ENCODE results near the gene WAPL. TPM values are rescaled to one million over a fixed set of nuclear protein-coding genes. Genes with fewer than 3 reads are reported as not detected.
"Not testable (repeated sequence)": the region's sequence is repeated elsewhere in the genome, so short reads cannot be mapped to it uniquely, and the experiment has no call there.

Gene WAPL, protein sequence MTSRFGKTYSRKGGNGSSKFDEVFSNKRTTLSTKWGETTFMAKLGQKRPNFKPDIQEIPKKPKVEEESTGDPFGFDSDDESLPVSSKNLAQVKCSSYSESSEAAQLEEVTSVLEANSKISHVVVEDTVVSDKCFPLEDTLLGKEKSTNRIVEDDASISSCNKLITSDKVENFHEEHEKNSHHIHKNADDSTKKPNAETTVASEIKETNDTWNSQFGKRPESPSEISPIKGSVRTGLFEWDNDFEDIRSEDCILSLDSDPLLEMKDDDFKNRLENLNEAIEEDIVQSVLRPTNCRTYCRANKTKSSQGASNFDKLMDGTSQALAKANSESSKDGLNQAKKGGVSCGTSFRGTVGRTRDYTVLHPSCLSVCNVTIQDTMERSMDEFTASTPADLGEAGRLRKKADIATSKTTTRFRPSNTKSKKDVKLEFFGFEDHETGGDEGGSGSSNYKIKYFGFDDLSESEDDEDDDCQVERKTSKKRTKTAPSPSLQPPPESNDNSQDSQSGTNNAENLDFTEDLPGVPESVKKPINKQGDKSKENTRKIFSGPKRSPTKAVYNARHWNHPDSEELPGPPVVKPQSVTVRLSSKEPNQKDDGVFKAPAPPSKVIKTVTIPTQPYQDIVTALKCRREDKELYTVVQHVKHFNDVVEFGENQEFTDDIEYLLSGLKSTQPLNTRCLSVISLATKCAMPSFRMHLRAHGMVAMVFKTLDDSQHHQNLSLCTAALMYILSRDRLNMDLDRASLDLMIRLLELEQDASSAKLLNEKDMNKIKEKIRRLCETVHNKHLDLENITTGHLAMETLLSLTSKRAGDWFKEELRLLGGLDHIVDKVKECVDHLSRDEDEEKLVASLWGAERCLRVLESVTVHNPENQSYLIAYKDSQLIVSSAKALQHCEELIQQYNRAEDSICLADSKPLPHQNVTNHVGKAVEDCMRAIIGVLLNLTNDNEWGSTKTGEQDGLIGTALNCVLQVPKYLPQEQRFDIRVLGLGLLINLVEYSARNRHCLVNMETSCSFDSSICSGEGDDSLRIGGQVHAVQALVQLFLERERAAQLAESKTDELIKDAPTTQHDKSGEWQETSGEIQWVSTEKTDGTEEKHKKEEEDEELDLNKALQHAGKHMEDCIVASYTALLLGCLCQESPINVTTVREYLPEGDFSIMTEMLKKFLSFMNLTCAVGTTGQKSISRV (N-terminal part only)
- 10 to 100 TPM in 2 of 3 donors, 1 to 10 TPM in 1; 8.0 to 16.6 (median 14.3) TPM for polyA plus RNA-seq

- 0% methylated on average over 72 to 87 of the region's 87 CpGs for WGBS, 3 donors
Observed at GRCh38 chr10:86521678-86522509, at the start of gene WAPL. TSS of gene WAPL (minus strand) at chr10:86521792. CDS start at chr10:86518069, 3,723 bp downstream.

DNA sequence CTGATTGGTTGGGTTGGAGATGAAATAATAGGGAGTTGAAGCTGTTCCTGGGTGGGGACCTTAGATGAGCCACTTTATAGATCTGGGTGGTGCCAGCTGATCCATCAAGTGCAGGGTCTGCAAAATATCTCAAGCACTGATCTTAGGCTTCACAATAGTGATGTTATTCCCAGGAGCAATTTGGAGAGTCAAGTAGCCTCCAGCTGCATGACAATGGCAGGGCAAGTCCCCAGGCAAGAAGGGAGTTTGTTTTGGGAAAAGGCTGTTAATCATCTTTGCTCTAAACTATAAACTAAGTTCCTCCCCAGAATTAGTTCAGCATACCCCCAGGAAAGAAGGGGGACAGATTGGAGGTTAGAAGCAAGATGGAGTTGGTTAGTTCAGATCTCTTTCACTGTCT, 47.7 kb upstream of the WAPL start:
- no peak overlapping the region for H3K27ac ChIP-seq (ENCODE audit: low read depth, low read length)

More at GRCh38 chr10:86521678-86522509, at the start of gene WAPL:
- peak within 1 kb of the TSS; percentile 80 for H3K27ac ChIP-seq (ENCODE audit: low read depth, low read length)

DNA sequence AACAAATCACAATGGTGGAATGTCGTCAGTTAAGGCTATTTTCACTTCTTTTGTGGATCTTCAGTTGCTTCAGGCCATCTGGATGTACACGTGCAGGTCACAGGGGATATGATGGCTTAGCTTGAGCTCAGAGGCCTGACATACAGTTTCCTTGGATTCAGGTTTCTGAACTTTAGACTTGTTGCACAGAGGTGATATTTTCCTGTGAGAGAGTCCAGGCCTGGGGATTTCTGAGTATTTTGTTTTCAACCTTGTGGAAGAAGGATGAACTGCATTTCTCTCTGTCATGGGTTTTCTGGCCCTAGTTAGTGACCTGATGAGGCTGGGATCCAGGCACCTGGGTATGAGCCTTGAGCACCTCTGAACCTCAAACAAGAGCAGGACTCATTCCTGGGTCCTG, 44.9 kb upstream of the WAPL start:
- WGBS, 3 donors, result 87 to 88% (median 87%) methylated on average over 2 of the region's 2 CpGs

DNA sequence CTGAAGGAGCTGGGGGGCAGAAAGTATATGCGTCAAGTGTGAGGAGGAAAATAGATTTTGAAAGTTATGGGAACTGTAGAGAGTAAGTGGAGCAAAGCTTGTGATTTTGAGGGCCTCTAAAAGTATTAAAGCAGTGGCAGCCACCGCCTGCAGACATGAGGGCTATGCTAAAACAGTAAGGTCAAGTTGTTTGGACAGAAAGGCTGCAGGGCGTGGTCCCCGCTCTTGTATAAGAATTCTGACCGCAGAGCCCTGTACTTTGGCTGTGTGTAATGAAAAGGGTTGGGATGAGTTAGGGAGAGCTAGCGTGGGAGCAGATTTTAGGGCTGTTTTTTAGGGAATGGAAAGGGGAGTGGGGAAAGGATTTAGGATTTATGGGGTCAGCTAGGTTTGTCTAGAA, 41.7 kb upstream of the WAPL start:
- H3K27ac ChIP-seq (ENCODE audit: low read depth, low read length), result not testable (repeated sequence)
- WGBS, 3 donors, result 74 to 80% (median 77%) methylated on average over 6 of the region's 6 CpGs

More for the DNA sequence above, 44.9 kb upstream of the WAPL start:
- not testable (repeated sequence) for H3K27ac ChIP-seq (ENCODE audit: low read depth, low read length)

DNA sequence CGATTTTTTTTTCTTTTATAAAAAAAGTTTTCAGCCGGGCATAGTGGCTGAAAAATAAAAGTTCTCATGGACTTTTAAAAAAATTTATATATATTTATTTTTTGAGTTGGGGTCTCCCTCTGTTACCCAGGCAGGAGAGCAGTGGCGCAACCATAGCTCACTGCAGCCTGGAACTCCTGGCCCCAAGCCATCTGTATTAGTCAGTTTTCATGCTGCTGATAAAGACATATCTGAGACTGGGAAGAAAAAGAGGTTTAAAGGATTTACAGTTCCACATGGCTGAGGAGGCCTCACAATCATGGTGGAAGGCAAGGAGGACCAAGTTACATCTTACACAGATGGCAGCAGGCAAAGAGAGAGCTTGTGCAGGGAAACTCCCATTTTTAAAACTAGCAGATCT, 37.1 kb upstream of the WAPL start:
- WGBS, 3 donors, result 72 to 86% (median 79%) methylated on average over 3 of the region's 3 CpGs
- not testable (repeated sequence) for H3K27ac ChIP-seq (ENCODE audit: low read depth, low read length)

GRCh38 chr10:86556933-86557649, 35.5 kb upstream of the WAPL start:
- 81 to 88% (median 82%) methylated on average over 15 of the region's 15 CpGs for WGBS, 3 donors
- no peak overlapping the region for H3K27ac ChIP-seq (ENCODE audit: low read depth, low read length)

GRCh38 chr10:86556532-86556931, 34.9 kb upstream of the WAPL start:
- H3K27ac ChIP-seq (ENCODE audit: low read depth, low read length), result no peak overlapping the region
- 28 to 82% (median 76%) methylated on average over 3 of the region's 3 CpGs for WGBS, 3 donors

- WGBS, 3 donors, result 75 to 82% (median 80%) methylated on average over 4 of the region's 4 CpGs
- H3K27ac ChIP-seq (ENCODE audit: low read depth, low read length), result no peak overlapping the region
Observed at GRCh38 chr10:86553639-86554038, 32.0 kb upstream of the WAPL start.

GRCh38 chr10:86553213-86553612, 31.6 kb upstream of the WAPL start:
- no peak overlapping the region for H3K27ac ChIP-seq (ENCODE audit: low read depth, low read length)
- 65 to 68% (median 66%) methylated on average over 5 of the region's 5 CpGs for whole genome bisulfite sequencing, 3 donors

DNA sequence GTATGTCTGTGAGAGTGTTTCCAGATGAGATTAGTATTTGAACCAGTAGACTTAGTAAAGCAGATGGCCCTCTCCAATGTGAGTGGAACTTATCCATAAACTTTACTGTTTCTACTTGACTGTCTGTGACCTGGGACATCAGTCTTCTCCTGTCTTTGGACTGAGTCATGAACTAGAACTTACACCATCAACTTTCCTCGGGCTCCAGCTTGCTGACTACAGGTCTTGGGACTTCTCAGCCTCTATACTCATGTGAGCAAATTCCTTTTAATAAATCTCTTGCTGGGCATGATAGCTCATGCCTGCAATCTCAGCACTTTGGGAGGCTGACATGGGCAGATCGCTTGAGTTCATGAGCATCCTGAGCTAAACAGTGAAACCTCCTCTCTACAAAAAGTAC, 25.7 kb upstream of the WAPL start:
- H3K27ac ChIP-seq (ENCODE audit: low read depth, low read length), result no peak overlapping the region
- WGBS, 3 donors, result 85 to 93% (median 92%) methylated on average over 2 of the region's 2 CpGs

- H3K27ac ChIP-seq (ENCODE audit: low read depth, low read length), result no peak overlapping the region
- 59 to 61% (median 60%) methylated on average over 4 of the region's 4 CpGs for WGBS, 3 donors
Observed at GRCh38 chr10:86545101-86545500, 23.5 kb upstream of the WAPL start.

- 69 to 88% (median 75%) methylated on average over 5 of the region's 5 CpGs for WGBS, 3 donors
- H3K27ac ChIP-seq (ENCODE audit: low read depth, low read length), result no peak overlapping the region
Observed at GRCh38 chr10:86540016-86540415, 18.4 kb upstream of the WAPL start.

GRCh38 chr10:86538547-86538946, 17.0 kb upstream of the WAPL start:
- WGBS, 3 donors, result 68 to 77% (median 72%) methylated on average over 7 of the region's 7 CpGs
- no peak overlapping the region for H3K27ac ChIP-seq (ENCODE audit: low read depth, low read length)

DNA sequence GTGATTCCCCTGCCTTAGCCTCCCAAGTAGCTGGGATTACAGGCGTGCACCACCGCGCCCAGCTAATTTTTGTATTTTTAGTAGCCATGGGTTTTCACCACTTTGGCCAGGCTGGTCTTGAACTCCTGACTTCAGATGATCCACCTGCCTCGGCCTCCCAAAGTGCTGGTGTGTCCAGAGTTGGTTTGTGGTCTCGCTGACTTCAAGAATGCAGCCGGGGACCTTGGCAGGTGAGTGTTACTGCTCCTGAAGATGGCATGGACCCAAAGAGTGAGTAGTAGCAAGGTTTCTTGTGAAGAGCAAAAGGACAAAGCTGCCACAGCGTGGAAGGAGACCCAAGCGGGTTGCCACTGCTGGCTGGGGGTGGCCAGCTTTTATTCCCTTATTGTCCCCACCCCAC, 16.4 kb upstream of the WAPL start:
- not testable (repeated sequence) for H3K27ac ChIP-seq (ENCODE audit: low read depth, low read length)
- WGBS, 3 donors, result 91 to 100% (median 98%) methylated on average over 8 of the region's 8 CpGs

DNA sequence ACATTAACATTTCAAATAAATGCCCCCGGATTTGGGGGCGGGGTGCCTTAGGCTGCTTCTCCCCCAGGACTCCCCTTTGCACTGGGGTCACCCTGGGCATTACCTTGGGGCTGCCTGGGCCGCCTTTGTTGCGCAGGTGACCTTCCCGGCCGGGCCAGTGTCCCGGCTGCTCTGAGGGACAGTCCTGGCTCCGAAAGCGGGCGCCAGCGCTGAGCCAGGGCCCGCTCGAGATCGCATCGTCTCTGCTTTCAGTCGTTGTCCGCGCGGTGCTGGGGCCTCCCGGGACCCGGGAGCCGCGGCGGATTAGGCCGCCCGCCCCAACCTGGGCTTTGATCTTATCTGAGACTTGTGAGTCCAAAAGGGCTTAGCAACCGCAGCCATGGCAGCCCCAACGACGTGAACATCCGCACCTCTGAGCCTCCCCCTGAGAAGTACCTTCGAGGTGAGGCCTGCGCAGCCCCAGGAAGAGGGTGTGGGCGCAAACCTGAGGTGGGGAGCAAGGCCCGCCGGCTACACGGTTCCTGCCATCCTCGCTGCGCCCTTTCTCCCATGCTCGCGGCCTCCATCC, 14.8 kb upstream of the WAPL start:
- 19 to 47% (median 26%) methylated on average over 40 of the region's 40 CpGs for WGBS, 3 donors
- no peak overlapping the region for H3K27ac ChIP-seq (ENCODE audit: low read depth, low read length)

DNA sequence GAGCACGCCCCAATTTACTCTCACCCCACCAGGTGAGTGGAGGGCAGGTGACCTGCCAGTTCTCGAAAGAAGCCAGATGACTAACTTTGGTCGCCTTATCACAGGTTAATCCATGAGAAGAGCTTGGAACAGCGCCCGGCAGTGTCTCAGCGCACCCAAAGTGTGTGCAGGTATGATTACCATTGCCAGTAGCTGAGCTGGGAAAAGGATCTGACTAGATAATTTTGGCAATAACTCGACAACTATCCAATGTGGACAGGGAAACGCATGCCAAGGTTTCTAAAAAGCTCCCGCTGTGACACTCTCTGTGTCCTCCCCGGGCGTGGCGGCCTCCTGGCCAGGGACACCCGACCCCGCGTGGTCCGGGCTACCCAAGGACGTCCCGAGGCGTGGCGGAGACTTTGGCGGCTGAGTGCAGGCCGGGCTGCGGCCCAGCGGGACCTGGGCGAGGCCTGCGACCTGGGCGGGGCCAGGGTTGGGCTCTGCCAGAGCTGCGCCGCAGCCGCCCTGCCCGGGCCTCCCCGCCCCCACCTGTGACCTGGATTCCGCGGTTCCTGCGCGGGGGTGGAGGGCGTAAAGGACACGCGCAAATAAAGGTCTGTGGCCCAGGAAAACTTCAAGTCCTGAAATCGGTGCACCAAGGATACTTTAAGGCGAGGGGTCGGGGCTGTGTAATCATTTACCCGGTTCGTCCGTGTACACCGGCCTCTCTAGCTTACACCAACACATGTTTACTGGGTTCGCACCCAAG, 13.7 kb upstream of the WAPL start:
- 7 to 30% (median 22%) methylated on average over 44 to 47 of the region's 47 CpGs for WGBS, 3 donors
- H3K27ac ChIP-seq (ENCODE audit: low read depth, low read length), result no peak overlapping the region

Measured in adipose tissue (tissue), 3 donors.